Activated naive CD8-positive, alpha-beta T cell treated with anti-CD3 and anti-CD28 coated beads, Interleukin-2, amount 50 U/mL, for 24 hours (primary cell): ENCODE data around the gene FRYL.
"Not testable (repeated sequence)": the region's sequence is repeated elsewhere in the genome, so short reads cannot be mapped to it uniquely, and the experiment has no call there.

Experiments used
- ATAC-seq: fragments of 150-1000 bp; cut with Tn5 transposase; one replicate; pipeline ENCODE4 v1.10.0; 2021
- DNase-seq: peaks from one replicate; pipeline ENCODE4 v3.0.0; 2021
- H3K27ac Mint-ChIP-seq: one replicate; pipeline ENCODE4 v1.8.0; 2021; ENCODE audit warnings: mild to moderate bottlenecking, mixed read lengths
- H3K27me3 Mint-ChIP-seq: one replicate; pipeline ENCODE4 v1.8.0; 2021; ENCODE audit warnings: mixed read lengths
- H3K36me3 Mint-ChIP-seq: one replicate; pipeline ENCODE4 v1.8.0; 2021; ENCODE audit warnings: low read depth, mixed read lengths
- H3K4me1 Mint-ChIP-seq: one replicate; pipeline ENCODE4 v1.8.0; 2021; ENCODE audit warnings: mixed read lengths
- H3K4me3 Mint-ChIP-seq: one replicate; pipeline ENCODE4 v1.8.0; 2021; ENCODE audit warnings: mild to moderate bottlenecking, moderate library complexity, mixed read lengths
- H3K9me3 Mint-ChIP-seq: one replicate; pipeline ENCODE4 v1.8.0; 2021; ENCODE audit warnings: mixed read lengths

Gene FRYL

DNA sequence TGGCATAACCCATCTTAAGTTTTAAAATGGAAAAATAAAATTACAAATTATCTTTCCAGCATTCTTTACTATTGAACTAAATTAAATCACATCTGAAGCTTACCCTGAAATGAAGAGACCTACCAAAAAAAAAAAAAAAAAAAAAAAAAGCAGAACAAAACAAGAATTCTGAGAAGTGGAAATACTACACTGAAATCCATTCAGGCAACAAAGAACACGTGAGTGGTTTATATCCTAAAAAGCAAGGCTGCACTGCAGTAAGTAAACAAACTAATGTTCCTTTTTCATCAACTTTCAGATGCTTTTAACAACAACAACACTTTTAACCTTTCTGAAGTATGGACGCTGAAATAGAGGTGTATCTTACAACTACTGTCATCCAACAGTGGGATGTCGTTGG is 7.5 kb downstream of the FRYL start:
- Mint-ChIP-seq H3K4me3 (no peak overlapping the region), H3K4me1 (peaks cover 70% of the 10 kb centered on the region), H3K27me3 (no peaks in the 10 kb centered on the region), H3K27ac (no peak overlapping the region), H3K36me3 (peaks cover 3% of the 10 kb centered on the region), H3K9me3 (peaks cover under 1% of the 10 kb centered on the region)
- ATAC-seq: no peak
- no peak for DNase-seq

DNA sequence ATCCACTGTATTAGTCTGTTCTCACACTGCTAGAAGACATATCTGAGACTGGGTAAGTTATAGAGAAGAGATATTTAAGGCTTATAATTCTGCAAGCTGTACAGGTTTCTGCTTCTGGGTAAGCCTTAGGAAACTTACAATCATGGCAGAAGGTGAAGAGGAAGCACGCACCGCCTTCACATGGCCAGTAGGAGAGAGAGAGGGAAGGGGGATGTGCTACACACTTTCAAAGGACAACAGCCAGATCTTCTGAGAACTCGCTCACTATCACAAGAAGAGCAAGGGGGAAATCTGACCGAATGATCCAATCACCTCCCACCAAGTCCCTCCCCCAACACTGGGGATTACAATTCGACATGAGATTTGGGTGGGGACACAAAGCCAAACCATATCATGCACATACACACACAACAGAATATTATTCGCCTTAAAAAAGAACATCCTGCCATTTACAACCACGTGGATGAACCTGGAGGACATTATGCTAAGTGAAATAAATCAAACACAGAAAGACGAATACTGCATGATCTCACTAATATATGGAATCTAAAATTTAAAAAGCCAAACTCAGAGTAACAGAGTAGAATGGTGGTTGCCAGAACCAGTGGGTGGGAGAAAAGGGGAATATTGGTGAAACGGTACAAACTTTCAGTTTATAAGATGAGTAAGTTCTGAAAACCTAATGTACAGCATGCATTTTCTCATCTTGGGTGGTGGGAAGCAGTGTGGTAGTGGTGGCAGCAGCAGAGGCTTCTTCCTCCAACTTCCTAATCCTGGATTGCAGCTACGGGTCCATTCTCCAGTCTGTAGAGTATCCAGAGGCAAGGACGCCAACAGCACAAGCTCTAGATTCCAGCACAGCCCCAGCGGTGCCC is 12.8 kb downstream of the FRYL start:
- Mint-ChIP-seq H3K36me3 (peaks cover 12% of the 10 kb centered on the region), H3K27me3 (no peaks in the 10 kb centered on the region), H3K9me3 (peaks cover 8% of the 10 kb centered on the region), H3K4me1 (peaks cover 66% of the 10 kb centered on the region), H3K4me3 (no peak overlapping the region), H3K27ac (no peak overlapping the region)
- peak; percentile 52 for ATAC-seq
- no peak for DNase-seq

DNA sequence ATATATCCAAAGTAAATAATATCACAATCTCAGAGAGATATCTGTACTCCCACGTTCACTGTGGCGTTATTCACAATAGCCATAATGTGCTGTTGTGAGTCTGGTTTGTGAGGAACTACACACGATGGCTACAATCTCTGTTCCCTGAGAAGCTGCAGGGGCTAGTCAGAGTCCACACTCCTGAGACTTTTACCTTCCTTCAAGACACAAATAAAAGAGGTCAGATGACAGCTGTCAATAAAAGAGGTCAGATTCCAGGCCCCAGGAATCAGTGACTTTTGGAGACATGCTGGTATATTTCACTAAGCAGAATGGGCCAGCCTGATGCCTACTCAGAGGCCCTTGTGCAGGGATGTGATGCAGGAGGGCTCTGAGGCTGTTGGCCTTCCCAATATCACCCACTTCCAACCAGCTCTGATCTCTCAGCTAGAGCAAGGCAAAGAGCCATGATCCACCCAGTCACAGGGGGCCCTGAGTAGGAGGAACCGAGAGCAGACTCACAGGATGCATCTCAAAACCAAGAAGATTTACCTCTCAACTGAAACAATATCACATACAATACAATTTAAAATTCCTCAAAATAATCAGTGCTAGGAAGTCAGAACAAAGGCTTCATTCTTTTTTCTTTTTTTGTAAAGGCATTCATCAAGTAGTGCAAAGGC is 13.8 kb downstream of the FRYL start:
- no peak overlapping the region for H3K4me3 Mint-ChIP-seq
- DNase-seq: no peak
- no peak overlapping the region for H3K27ac Mint-ChIP-seq
- peaks cover 12% of the 10 kb centered on the region for H3K36me3 Mint-ChIP-seq
- peak; percentile 58 for ATAC-seq
- peaks cover 8% of the 10 kb centered on the region for H3K9me3 Mint-ChIP-seq
- peaks cover 61% of the 10 kb centered on the region for H3K4me1 Mint-ChIP-seq
- H3K27me3 Mint-ChIP-seq: no peaks in the 10 kb centered on the region

DNA sequence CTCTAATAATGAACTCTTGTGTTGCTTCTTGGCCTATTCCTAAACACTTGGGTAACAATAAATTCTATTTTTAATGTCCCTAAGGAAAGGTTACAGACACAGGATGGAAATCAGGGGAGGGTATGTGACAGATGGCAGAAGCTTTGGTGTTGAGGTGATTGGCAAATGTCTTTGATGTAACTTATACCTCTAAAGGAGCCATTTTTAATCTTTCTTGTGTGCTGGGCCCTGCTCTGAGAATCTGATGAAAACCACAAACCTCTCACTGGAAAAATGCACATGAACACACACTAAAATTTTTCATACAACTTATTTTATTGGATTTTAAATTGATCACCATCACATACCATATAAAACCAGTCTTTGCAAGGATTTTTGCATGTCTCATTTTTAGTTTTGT is 17.7 kb downstream of the FRYL start:
- peaks cover 6% of the 10 kb centered on the region for H3K9me3 Mint-ChIP-seq
- DNase-seq (no peak), ATAC-seq (no peak)
- H3K36me3 Mint-ChIP-seq: peaks cover 15% of the 10 kb centered on the region
- no peaks in the 10 kb centered on the region for H3K27me3 Mint-ChIP-seq
- H3K27ac Mint-ChIP-seq: no peak overlapping the region
- H3K4me1 Mint-ChIP-seq: peaks cover 44% of the 10 kb centered on the region
- H3K4me3 Mint-ChIP-seq: no peak overlapping the region

DNA sequence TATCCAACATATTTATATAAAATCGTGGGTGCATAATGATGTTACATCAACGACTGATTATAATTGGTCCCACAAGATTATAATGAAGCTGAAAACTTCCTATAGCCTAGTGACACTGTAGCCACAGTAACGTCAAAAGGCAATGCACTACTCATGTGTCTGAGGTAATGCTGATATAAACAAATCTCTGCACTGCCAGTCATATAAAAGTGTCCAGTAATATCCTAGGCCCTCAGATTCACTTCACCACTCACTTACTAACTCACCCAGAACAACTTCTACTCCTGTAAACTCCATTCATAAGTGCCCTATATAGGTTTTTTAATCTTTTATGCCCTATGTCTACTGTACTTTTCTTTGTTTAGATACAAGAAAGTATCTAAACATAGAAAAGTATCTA is 18.8 kb downstream of the FRYL start:
- H3K36me3 Mint-ChIP-seq: peaks cover 12% of the 10 kb centered on the region
- H3K4me3 Mint-ChIP-seq: no peak overlapping the region
- no peak for ATAC-seq
- peaks cover 2% of the 10 kb centered on the region for H3K9me3 Mint-ChIP-seq
- DNase-seq: no peak
- no peak overlapping the region for H3K27ac Mint-ChIP-seq
- no peaks in the 10 kb centered on the region for H3K27me3 Mint-ChIP-seq
- H3K4me1 Mint-ChIP-seq: peaks cover 45% of the 10 kb centered on the region

DNA sequence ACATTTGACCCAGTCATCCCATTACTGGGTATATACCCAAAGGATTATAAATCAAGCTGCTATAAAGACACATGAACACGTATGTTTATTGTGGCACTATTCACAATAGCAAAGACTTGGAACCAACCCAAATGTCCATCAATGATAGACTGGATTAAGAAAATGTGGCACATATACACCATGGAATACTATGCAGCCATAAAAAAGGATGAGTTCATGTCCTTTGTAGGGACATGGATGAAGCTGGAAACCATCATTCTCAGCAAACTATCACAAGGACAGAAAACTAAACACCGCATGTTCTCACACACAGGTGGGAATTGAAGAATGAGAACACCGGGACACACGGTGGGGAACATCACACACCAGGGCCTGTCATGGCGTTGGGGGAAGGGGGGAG is 21.4 kb downstream of the FRYL start:
- peaks cover 11% of the 10 kb centered on the region for H3K9me3 Mint-ChIP-seq
- not testable (repeated sequence) for H3K27ac Mint-ChIP-seq, ATAC-seq, H3K4me3 Mint-ChIP-seq, DNase-seq, H3K27me3 Mint-ChIP-seq
- peaks cover 45% of the 10 kb centered on the region for H3K4me1 Mint-ChIP-seq
- H3K36me3 Mint-ChIP-seq: peaks cover 15% of the 10 kb centered on the region

DNA sequence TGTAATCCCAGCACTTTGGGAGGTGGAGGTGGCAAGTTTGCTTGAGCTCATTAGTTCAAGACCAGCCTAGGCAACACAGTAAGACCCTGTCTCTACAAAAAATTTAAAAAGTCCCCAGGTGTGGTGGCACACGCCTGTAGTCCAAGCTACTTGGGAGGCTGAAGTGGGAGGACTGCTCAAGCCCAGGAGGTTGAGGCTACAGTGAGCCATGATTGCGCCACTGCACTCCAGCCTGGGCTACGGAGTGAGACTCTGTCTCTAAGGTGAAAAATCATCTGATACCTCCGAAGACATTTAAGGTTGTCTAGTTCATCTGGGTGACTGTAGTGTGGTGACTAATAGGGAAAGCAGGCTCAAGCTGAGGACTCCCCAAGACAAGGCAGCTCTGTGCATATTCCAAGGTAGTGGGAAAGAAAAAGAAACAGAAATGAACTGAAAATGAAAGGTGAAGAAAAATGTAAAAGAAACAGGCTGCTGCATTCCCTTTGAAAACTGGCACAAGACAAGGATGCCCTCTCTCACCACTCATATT is 23.3 kb downstream of the FRYL start:
- H3K27me3 Mint-ChIP-seq: no peaks in the 10 kb centered on the region
- peaks cover 12% of the 10 kb centered on the region for H3K36me3 Mint-ChIP-seq
- no peak overlapping the region for H3K27ac Mint-ChIP-seq
- no peak overlapping the region for H3K4me3 Mint-ChIP-seq
- ATAC-seq (no peak), DNase-seq (no peak)
- peaks cover 11% of the 10 kb centered on the region for H3K9me3 Mint-ChIP-seq
- H3K4me1 Mint-ChIP-seq: peaks cover 48% of the 10 kb centered on the region

DNA sequence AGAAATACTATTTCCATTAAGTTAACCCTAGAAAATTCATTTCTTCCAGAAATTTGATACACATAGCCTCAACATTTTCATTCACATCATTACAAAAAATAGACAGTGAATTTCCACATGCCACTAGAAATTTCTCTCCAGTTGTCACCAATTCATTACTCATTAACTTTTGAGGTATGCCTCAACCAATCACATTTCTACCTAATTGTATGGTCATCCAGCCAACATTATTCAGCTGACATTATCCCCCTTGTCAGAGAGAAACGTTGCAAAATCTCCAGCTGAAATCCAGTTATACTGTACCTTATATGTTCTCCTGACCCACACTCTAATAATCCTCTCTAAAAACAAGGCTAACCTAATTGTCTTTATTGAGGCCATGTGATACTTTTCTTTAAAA is 24.8 kb downstream of the FRYL start:
- H3K4me1 Mint-ChIP-seq: peaks cover 58% of the 10 kb centered on the region
- no peak overlapping the region for H3K4me3 Mint-ChIP-seq
- H3K27ac Mint-ChIP-seq: no peak overlapping the region
- no peak for DNase-seq
- ATAC-seq: no peak
- peaks cover 11% of the 10 kb centered on the region for H3K9me3 Mint-ChIP-seq
- peaks cover 12% of the 10 kb centered on the region for H3K36me3 Mint-ChIP-seq
- no peaks in the 10 kb centered on the region for H3K27me3 Mint-ChIP-seq

DNA sequence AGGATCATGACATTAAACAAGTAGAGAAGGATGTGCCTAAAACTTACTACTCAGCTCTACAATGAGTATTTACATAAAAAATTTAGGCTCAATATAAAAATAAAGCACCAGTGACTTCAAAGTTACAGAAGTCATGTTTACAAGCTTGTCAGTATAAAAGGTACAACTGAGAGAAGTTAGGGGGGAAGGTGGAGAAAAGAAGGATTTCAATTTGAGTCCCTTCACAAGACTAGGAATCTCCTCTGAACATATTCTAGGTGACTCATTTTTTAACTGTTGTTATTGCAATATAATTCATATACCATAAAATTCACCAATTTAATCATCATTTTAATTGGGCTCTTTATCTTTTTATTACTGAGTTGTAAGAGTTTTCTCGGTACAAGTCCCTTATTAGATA is 26.9 kb downstream of the FRYL start:
- Mint-ChIP-seq H3K4me3 (no peak overlapping the region), H3K4me1 (peaks cover 70% of the 10 kb centered on the region), H3K9me3 (peaks cover 11% of the 10 kb centered on the region), H3K36me3 (peaks cover 6% of the 10 kb centered on the region), H3K27me3 (no peaks in the 10 kb centered on the region), H3K27ac (no peak overlapping the region)
- DNase-seq: no peak
- no peak for ATAC-seq

DNA sequence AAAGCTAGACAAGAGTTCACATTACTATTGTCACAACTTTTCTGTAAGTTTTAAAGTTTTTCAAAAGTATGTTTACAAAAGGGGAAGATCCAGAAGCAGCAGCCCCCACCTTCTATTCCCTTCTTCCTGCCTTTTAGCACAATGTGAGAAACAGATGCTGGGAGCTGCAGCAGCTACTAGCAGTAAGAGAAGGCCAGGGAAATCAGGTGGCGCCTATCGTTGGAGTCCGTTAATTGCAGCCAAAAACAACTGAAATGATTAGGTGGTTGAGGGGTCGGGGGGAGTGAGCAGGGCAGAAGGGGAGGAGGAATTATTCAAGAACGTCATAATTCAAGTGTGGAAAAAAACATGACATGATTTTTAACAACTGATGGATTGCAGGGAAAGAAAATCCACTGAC is 27.4 kb downstream of the FRYL start:
- Mint-ChIP-seq H3K9me3 (peaks cover 11% of the 10 kb centered on the region), H3K36me3 (peaks cover 6% of the 10 kb centered on the region), H3K27me3 (no peaks in the 10 kb centered on the region), H3K4me3 (no peak overlapping the region), H3K27ac (no peak overlapping the region), H3K4me1 (peaks cover 71% of the 10 kb centered on the region)
- no peak for ATAC-seq
- no peak for DNase-seq

DNA sequence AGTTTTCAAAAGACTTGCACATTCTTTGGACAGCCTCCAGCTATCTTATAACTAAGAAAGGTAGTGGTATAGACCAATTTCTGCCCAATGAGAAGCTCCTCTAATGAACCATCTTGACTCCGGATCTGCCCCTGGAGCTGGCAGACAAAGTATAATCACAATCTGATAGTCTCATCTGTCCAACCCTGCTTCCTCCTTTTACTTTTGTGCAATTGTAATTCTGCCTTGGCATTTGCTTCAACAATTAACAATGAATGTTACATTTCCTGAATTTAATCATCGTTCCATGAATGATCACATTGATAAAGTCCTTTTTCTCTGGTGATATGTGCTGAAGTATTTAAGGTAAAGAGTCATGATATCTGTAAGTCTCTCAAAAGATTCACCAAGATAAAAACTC is 27.8 kb downstream of the FRYL start:
- Mint-ChIP-seq H3K27me3 (no peaks in the 10 kb centered on the region), H3K4me3 (no peak overlapping the region), H3K27ac (no peak overlapping the region), H3K9me3 (peaks cover 11% of the 10 kb centered on the region), H3K4me1 (peaks cover 69% of the 10 kb centered on the region), H3K36me3 (peaks cover 6% of the 10 kb centered on the region)
- ATAC-seq: no peak
- DNase-seq: no peak

DNA sequence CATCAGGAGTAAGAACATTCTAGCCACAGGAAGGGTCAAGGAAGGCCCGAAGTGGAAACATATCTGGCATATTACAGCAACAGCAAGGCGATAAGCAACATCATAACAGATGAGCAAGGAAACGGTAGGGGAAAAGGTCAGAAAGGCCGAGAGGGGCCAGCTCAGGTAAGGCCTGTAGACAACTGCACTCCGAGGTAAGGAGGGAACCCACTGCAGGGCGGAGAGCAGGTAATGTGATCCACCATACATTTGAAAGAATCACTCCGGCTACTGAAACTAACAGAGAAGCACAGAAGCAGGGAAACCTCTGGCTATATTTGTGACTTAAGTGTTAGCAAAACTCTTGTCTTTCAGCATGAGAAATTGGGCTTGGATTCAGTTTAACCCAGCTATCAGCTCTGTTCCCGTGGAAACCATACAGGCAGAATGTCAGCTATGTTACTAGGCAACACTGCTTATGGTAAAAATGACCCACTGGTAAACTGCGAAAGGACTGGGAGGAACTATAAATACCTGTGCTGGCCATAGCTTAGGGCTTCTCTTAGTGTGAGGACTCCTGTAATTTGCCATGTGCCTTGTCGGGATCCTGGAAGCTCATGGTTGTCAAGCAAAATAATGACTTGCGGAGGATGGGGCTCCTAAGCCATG is 31.0 kb downstream of the FRYL start:
- Mint-ChIP-seq H3K27ac (no peak overlapping the region), H3K9me3 (no peaks in the 10 kb centered on the region), H3K36me3 (peaks cover 3% of the 10 kb centered on the region), H3K27me3 (no peaks in the 10 kb centered on the region), H3K4me3 (no peak overlapping the region), H3K4me1 (peaks cover 72% of the 10 kb centered on the region)
- no peak for DNase-seq
- peak; percentile 24 for ATAC-seq

DNA sequence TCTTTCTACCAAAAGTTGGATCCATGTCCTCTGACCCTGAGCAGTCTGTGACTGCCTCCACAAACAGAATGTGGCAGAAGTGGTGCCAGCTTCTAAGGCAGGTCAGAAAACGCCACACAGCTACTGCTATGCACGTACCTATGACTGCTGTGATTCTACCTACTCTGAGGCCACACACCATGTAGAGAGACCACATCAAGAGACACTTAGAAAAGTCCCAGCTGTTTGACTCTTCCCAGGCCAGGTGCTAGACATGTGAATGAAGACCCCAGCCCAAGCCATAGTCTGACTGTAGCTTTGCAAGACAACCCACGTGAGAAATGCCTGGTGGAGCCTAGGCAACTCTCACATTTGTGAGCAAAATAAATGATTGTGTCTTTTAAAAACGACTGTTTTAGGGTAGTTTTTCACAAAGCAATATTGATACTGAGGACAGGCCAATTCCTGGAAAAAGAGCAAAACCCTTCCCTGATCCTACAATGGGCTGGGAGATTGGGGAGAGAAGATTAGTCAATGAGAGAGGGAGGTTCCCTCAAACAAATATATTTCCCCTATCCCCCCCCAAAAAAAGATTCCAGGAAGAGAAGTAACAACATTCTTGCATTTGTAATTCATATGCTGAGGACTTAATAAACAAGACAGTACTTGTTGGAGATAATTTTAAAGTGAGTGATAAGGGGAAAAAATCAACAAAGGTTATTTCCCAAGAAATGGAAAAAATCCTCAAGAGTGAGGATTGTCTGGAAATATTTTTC is 33.3 kb downstream of the FRYL start:
- H3K4me1 Mint-ChIP-seq: peaks cover 71% of the 10 kb centered on the region
- no peak overlapping the region for H3K4me3 Mint-ChIP-seq
- DNase-seq (no peak), ATAC-seq (peak; percentile 57)
- H3K27me3 Mint-ChIP-seq: no peaks in the 10 kb centered on the region
- peak overlapping the region; percentile 25 for H3K27ac Mint-ChIP-seq
- H3K9me3 Mint-ChIP-seq: no peaks in the 10 kb centered on the region
- peaks cover 3% of the 10 kb centered on the region for H3K36me3 Mint-ChIP-seq

DNA sequence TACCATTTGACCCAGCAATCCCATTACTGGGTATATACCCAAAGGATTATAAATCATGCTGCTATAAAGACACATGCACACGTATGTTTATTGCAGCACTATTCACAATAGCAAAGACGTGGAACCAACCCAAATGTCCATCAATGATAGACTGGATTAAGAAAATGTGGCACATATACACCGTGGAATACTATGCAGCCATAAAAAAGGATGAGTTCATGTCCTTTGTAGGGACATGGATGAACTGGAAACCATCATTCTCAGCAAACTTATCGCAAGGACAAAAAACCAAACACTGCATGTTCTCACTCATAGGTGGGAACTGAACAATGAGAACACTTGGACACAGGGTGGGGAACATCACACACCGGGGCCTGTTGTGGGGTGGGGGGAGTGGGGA is 34.9 kb downstream of the FRYL start:
- not testable (repeated sequence) for ATAC-seq, H3K27me3 Mint-ChIP-seq, H3K27ac Mint-ChIP-seq

More for the DNA sequence above, 34.9 kb downstream of the FRYL start:
- H3K36me3 Mint-ChIP-seq, H3K4me3 Mint-ChIP-seq, DNase-seq, H3K9me3 Mint-ChIP-seq: not testable (repeated sequence)
- peaks cover 69% of the 10 kb centered on the region for H3K4me1 Mint-ChIP-seq
